ENCODE results near the gene HTR4. TPM values are rescaled to one million over a fixed set of nuclear protein-coding genes. Genes with fewer than 3 reads are reported as not detected.

Gene HTR4
- total RNA-seq, 1 experiment from 2014 or later = not detected

DNA sequence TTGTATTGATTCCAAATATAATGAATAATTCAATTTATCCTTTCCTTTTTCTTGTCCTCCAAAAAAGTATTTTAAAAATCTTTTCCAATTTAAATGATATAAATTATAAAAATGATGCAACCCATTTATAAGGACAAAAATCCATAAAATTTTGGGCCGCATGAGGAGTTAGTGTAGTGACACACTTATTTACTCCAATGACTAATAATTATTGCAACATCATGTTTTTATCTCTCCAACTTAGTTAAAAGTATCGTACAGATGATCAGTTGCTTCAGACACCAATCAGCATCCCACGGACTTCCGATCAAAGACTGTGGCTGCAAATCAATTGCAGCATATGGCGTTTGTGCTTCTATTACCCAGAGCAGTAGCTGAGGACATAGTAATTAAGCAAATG is 58.6 kb downstream of the HTR4 start:
- Histone ChIP-seq H3K27me3 (ENCODE audit: insufficient read depth, low read length) (no peaks in the 10 kb centered on the region), H3K9ac (ENCODE audit: extremely low read depth, insufficient read length, low read length) (no peak overlapping the region), H2BK20ac (ENCODE audit: low read depth, low read length, poor library complexity, severe bottlenecking) (no peak overlapping the region), H3K79me1 (ENCODE audit: insufficient read depth, low read depth, low read length, poor library complexity, severe bottlenecking) (no peaks in the 10 kb centered on the region), H3K27ac (ENCODE audit: insufficient read length, low read depth, low read length) (no peak overlapping the region), H4K5ac (ENCODE audit: insufficient read length, low read depth, low read length) (no peak overlapping the region), H3K23ac (ENCODE audit: insufficient read length, low read depth, low read length) (no peak overlapping the region), H3K14ac (ENCODE audit: insufficient read depth, low read length) (no peak overlapping the region), H2BK120ac (ENCODE audit: low read depth, low read length, poor library complexity, severe bottlenecking) (no peak overlapping the region), H3K79me2 (ENCODE audit: insufficient read depth, low read length) (no peaks in the 10 kb centered on the region), H2AK5ac (ENCODE audit: insufficient read length, low read length) (no peak overlapping the region), H2BK15ac (ENCODE audit: low read depth, low read length) (no peak overlapping the region), H3K56ac (ENCODE audit: insufficient read length, low read depth, low read length) (no peak overlapping the region), H2BK5ac (ENCODE audit: insufficient read length, low read length) (no peak overlapping the region), H2BK12ac (ENCODE audit: insufficient read length, low read depth, low read length) (no peak overlapping the region), H3K23me2 (ENCODE audit: insufficient read length, low read depth, low read length, poor library complexity, severe bottlenecking) (no peaks in the 10 kb centered on the region), H4K91ac (ENCODE audit: insufficient read length, low read depth, low read length) (no peak overlapping the region), H3K4me1 (ENCODE audit: insufficient read depth, low read length) (no peaks in the 10 kb centered on the region), H4K20me1 (ENCODE audit: control insufficient read depth, insufficient read depth, insufficient read length) (no peaks in the 10 kb centered on the region), H3K4me2 (ENCODE audit: insufficient read depth, insufficient read length, low read length) (no peak overlapping the region), H3K18ac (ENCODE audit: insufficient read length, low read depth, low read length) (no peak overlapping the region), H4K8ac (replicated peaks; ENCODE audit: insufficient read length, low read depth, low read length) (no peak overlapping the region), H3K4ac (ENCODE audit: low read depth, low read length) (no peak overlapping the region), H2AFZ (ENCODE audit: low read length) (no peak overlapping the region), H3T11ph (ENCODE audit: low read length) (no peak overlapping the region), H3K9me3 (ENCODE audit: control insufficient read depth, low read depth, low read length) (no peaks in the 10 kb centered on the region)
- Mint-ChIP-seq H3K4me1 (no peaks in the 10 kb centered on the region), H3K9me3 (peaks cover 15 to 16% of the 10 kb centered on the region in 2 experiments), H3K27ac (no peak overlapping the region), H3K27me3 (ENCODE audit: low read depth) (peaks cover 3% of the 10 kb centered on the region; the same call in 1 of the 2 replicates), H3K4me3 (no peak overlapping the region), H3K36me3 (ENCODE audit: insufficient read depth in 1 of 3, low read depth in 3 of 3) (peaks cover 0 to 17% (median 2%) of the 10 kb centered on the region in 3 experiments; a peak in 4 of 7 replicates)
- no peak for DNase-seq
- TF ChIP-seq, protein P1, sequence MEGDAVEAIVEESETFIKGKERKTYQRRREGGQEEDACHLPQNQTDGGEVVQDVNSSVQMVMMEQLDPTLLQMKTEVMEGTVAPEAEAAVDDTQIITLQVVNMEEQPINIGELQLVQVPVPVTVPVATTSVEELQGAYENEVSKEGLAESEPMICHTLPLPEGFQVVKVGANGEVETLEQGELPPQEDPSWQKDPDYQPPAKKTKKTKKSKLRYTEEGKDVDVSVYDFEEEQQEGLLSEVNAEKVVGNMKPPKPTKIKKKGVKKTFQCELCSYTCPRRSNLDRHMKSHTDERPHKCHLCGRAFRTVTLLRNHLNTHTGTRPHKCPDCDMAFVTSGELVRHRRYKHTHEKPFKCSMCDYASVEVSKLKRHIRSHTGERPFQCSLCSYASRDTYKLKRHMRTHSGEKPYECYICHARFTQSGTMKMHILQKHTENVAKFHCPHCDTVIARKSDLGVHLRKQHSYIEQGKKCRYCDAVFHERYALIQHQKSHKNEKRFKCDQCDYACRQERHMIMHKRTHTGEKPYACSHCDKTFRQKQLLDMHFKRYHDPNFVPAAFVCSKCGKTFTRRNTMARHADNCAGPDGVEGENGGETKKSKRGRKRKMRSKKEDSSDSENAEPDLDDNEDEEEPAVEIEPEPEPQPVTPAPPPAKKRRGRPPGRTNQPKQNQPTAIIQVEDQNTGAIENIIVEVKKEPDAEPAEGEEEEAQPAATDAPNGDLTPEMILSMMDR (conservative IDR thresholded peaks at IDR 0.05) = no peak
- whole genome bisulfite sequencing (ENCODE audit: extremely low coverage, insufficient read length, low lambda C conversion rate) = no CpG with 5 or more reads among the region's 5 CpGs
